ENCODE results near the gene KLF4. TPM values are rescaled to one million over a fixed set of nuclear protein-coding genes. Genes with fewer than 3 reads are reported as not detected.

Gene KLF4
- total and polyA plus RNA-seq, 4 donors: 39.7 to 202 (median 64.2) TPM

DNA sequence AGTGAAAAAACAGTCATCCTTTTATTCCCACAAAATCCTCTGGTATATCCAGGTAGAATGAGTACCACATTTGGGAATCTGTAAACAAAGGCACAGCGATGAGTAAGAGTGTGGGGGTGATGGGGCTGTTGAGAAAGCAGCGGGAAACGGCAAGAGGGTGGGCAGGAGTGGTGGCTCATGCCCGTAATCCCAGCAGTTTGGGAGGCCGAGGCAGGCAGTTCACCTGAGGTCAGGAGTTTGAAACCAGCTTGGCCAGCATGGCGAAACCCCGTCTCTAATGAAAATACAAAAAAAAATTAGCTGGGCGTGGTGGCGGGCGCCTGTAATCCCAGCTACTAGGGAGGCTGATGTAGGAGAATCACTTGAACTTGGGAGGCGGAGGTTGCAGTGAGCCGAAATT lies 43.1 kb downstream of the KLF4 start:
- Histone ChIP-seq H3K4me1 (ENCODE audit: control insufficient read depth in 1 of 2, insufficient read depth in 2 of 2, low read length in 2 of 2) (no peaks in the 10 kb centered on the region), H3K27me3 (ENCODE audit: control insufficient read depth in 1 of 2, insufficient read depth in 2 of 2, low read length in 1 of 2) (no peaks in the 10 kb centered on the region), H3K9me3 (ENCODE audit: control insufficient read depth, low read length) (no peaks in the 10 kb centered on the region), H3K4me3 (ENCODE audit: low read length in 2 of 2) (no peak overlapping the region), H3K36me3 (ENCODE audit: control insufficient read depth in 1 of 2, insufficient read depth in 2 of 2, low read length in 1 of 2) (no peaks in the 10 kb centered on the region), H3K27ac (ENCODE audit: low read depth in 1 of 2, low read length in 2 of 2) (no peak overlapping the region)
- intact Hi-C loops (cut with DNase I): no loop called here
- DNase-seq (no peak), ATAC-seq (ENCODE audit: low FRiP score) (no peak)
- 95 to 97% methylated on average over 12 of the region's 12 CpGs for WGBS, 2 donors

DNA sequence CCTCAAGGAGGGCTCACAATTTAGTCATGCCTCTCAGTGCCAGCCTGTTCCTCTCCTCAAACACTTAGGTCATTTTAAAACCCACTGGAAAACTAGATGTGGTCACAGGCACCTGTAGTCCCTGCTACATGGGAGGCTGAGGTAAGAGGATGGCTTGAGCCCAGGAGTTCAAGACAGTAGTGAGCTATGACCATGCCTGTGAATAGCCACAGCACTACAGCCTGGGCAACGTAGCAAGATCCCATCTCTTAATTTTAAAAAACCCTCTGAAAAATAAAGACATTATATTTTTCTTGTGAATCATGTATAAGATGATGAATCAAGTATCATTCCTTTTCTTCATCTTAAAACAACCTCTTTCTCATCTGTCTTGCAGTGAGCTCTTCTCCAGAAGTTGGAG lies 45.8 kb downstream of the KLF4 start:
- Histone ChIP-seq H3K27me3 (ENCODE audit: control insufficient read depth in 1 of 2, insufficient read depth in 2 of 2, low read length in 1 of 2) (no peaks in the 10 kb centered on the region), H3K36me3 (ENCODE audit: control insufficient read depth in 1 of 2, insufficient read depth in 2 of 2, low read length in 1 of 2) (no peaks in the 10 kb centered on the region), H3K4me3 (ENCODE audit: low read length in 2 of 2) (no peak overlapping the region), H3K27ac (ENCODE audit: low read depth in 1 of 2, low read length in 2 of 2) (no peak overlapping the region), H3K4me1 (ENCODE audit: control insufficient read depth in 1 of 2, insufficient read depth in 2 of 2, low read length in 2 of 2) (no peaks in the 10 kb centered on the region), H3K9me3 (ENCODE audit: control insufficient read depth, low read length) (no peaks in the 10 kb centered on the region)
- WGBS, 2 donors: 88 to 95% methylated on average over 1 of the region's 1 CpG
- no peak for DNase-seq
- no peak for ATAC-seq (ENCODE audit: low FRiP score)
- intact Hi-C loops (cut with DNase I): no loop called here

GRCh38 chr9:107439991-107440456 lies 49.5 kb downstream of the KLF4 start:
- DNase-seq (no peak), ATAC-seq (ENCODE audit: low FRiP score) (no peak)
- Histone ChIP-seq H3K9me3 (ENCODE audit: control insufficient read depth, low read length) (no peaks in the 10 kb centered on the region), H3K4me1 (ENCODE audit: control insufficient read depth in 1 of 2, insufficient read depth in 2 of 2, low read length in 2 of 2) (no peaks in the 10 kb centered on the region), H3K27ac (ENCODE audit: low read depth in 1 of 2, low read length in 2 of 2) (no peak overlapping the region), H3K27me3 (ENCODE audit: control insufficient read depth in 1 of 2, insufficient read depth in 2 of 2, low read length in 1 of 2) (no peaks in the 10 kb centered on the region), H3K36me3 (ENCODE audit: control insufficient read depth in 1 of 2, insufficient read depth in 2 of 2, low read length in 1 of 2) (no peaks in the 10 kb centered on the region), H3K4me3 (ENCODE audit: low read length in 2 of 2) (no peak overlapping the region)
- 51 to 57% methylated on average over 3 of the region's 3 CpGs for WGBS, 2 donors
- intact Hi-C loops (cut with DNase I): no loop called here

- Histone ChIP-seq H3K36me3 (ENCODE audit: control insufficient read depth in 1 of 2, insufficient read depth in 2 of 2, low read length in 1 of 2) (no peaks in the 10 kb centered on the region), H3K27me3 (ENCODE audit: control insufficient read depth in 1 of 2, insufficient read depth in 2 of 2, low read length in 1 of 2) (no peaks in the 10 kb centered on the region), H3K4me3 (ENCODE audit: low read length in 2 of 2) (no peak overlapping the region), H3K27ac (ENCODE audit: low read depth in 1 of 2, low read length in 2 of 2) (no peak overlapping the region), H3K9me3 (ENCODE audit: control insufficient read depth, low read length) (no peaks in the 10 kb centered on the region), H3K4me1 (ENCODE audit: control insufficient read depth in 1 of 2, insufficient read depth in 2 of 2, low read length in 2 of 2) (no peaks in the 10 kb centered on the region)
- ATAC-seq (ENCODE audit: low FRiP score) (no peak), DNase-seq (no peak)
- 53 to 59% methylated on average over 7 of the region's 7 CpGs for WGBS, 2 donors
- intact Hi-C loops (cut with DNase I): no loop called here
These were observed 51.1 kb downstream of the KLF4 start for GRCh38 chr9:107438211-107439031.

- Histone ChIP-seq H3K36me3 (ENCODE audit: control insufficient read depth in 1 of 2, insufficient read depth in 2 of 2, low read length in 1 of 2) (no peaks in the 10 kb centered on the region), H3K4me3 (ENCODE audit: low read length in 2 of 2) (no peak overlapping the region), H3K4me1 (ENCODE audit: control insufficient read depth in 1 of 2, insufficient read depth in 2 of 2, low read length in 2 of 2) (no peaks in the 10 kb centered on the region), H3K27me3 (ENCODE audit: control insufficient read depth in 1 of 2, insufficient read depth in 2 of 2, low read length in 1 of 2) (no peaks in the 10 kb centered on the region), H3K27ac (ENCODE audit: low read depth in 1 of 2, low read length in 2 of 2) (no peak overlapping the region), H3K9me3 (ENCODE audit: control insufficient read depth, low read length) (no peaks in the 10 kb centered on the region)
- no peak for DNase-seq
- intact Hi-C loops (cut with DNase I): no loop called here
- ATAC-seq (ENCODE audit: low FRiP score): no peak
- WGBS, 2 donors: 52 to 62% methylated on average over 6 of the region's 6 CpGs
These were observed 51.9 kb downstream of the KLF4 start for GRCh38 chr9:107437716-107438115.

- no peak for ATAC-seq (ENCODE audit: low FRiP score)
- no peak for DNase-seq
- Histone ChIP-seq H3K36me3 (ENCODE audit: control insufficient read depth in 1 of 2, insufficient read depth in 2 of 2, low read length in 1 of 2) (no peaks in the 10 kb centered on the region), H3K27ac (ENCODE audit: low read depth in 1 of 2, low read length in 2 of 2) (no peak overlapping the region), H3K9me3 (ENCODE audit: control insufficient read depth, low read length) (no peaks in the 10 kb centered on the region), H3K27me3 (ENCODE audit: control insufficient read depth in 1 of 2, insufficient read depth in 2 of 2, low read length in 1 of 2) (no peaks in the 10 kb centered on the region), H3K4me1 (ENCODE audit: control insufficient read depth in 1 of 2, insufficient read depth in 2 of 2, low read length in 2 of 2) (no peaks in the 10 kb centered on the region), H3K4me3 (ENCODE audit: low read length in 2 of 2) (no peak overlapping the region)
- WGBS, 2 donors: 76 to 82% methylated on average over 1 of the region's 1 CpG
- intact Hi-C loops (cut with DNase I): no loop called here
These were observed 54.2 kb downstream of the KLF4 start for GRCh38 chr9:107435415-107435814.

Other genes starting within 250 kb of the KLF4 start
- gene RAD23B, start 206.5 kb downstream of the KLF4 start, total RNA-seq: 10 to 100 TPM; 74.2 to 78.4 TPM
- 10 to 100 TPM; 28.2 to 44.0 TPM for gene RAD23B, start 206.5 kb downstream of the KLF4 start, polyA plus RNA-seq